ENCODE data around the gene LGI1.

DNA sequence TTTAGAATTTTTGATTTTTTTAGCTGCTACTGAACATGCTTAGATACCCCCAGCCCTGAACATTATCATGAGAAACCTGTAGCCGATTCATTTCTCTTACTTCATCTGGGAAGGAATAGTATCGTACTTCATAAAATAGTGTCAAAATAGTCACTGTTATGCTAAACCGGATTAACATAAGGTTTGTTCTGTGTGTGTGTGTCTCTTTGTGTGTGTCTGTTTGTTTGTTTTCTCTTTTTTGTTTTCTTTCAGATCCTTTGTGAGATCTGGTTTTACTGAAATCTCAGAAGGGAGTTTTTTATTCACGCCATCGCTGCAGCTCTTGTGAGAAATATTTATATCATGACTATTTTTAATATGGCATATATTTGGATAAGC, 761 bp downstream of the LGI1 start:
- TF ChIP-seq POLR2A (IDR thresholded peaks at IDR 0.05; ENCODE audit: low read length) (no peak), GATA1 (IDR thresholded peaks at IDR 0.05; ENCODE audit: low read depth, low read length) (no peak)

Measured in erythroblast (primary cell).